Measurements from ENCODE around the gene DIS3L2.
A peak's percentile ranks its signal among the peaks of the same experiment; 100 is the strongest.

Gene DIS3L2

DNA sequence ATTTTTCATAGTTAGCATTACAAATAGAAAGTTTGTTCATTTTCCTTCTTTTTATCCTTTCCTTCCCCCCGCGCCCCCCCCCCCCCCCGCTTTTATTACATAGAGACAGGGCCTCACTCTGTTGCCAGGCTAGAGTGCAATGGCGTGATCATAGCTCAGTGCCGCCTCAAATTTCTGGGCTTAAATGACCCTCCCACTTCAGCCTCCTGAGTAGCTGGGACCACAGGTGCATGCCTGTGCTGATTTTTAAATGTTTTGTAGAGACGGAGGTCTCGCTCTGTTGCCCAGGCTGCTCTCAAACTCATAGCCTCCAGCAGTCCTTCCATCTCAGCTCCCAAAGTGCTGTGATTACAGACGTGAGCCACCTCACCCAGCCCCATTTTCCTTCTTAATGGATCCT, 325.8 kb downstream of the DIS3L2 start:
- no peak for DNase-seq (ENCODE audit: extremely low read depth, low read depth)
- TF ChIP-seq, protein P1, sequence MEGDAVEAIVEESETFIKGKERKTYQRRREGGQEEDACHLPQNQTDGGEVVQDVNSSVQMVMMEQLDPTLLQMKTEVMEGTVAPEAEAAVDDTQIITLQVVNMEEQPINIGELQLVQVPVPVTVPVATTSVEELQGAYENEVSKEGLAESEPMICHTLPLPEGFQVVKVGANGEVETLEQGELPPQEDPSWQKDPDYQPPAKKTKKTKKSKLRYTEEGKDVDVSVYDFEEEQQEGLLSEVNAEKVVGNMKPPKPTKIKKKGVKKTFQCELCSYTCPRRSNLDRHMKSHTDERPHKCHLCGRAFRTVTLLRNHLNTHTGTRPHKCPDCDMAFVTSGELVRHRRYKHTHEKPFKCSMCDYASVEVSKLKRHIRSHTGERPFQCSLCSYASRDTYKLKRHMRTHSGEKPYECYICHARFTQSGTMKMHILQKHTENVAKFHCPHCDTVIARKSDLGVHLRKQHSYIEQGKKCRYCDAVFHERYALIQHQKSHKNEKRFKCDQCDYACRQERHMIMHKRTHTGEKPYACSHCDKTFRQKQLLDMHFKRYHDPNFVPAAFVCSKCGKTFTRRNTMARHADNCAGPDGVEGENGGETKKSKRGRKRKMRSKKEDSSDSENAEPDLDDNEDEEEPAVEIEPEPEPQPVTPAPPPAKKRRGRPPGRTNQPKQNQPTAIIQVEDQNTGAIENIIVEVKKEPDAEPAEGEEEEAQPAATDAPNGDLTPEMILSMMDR (IDR thresholded peaks at IDR 0.05; ENCODE audit: low read depth, low read length): no peak

DNA sequence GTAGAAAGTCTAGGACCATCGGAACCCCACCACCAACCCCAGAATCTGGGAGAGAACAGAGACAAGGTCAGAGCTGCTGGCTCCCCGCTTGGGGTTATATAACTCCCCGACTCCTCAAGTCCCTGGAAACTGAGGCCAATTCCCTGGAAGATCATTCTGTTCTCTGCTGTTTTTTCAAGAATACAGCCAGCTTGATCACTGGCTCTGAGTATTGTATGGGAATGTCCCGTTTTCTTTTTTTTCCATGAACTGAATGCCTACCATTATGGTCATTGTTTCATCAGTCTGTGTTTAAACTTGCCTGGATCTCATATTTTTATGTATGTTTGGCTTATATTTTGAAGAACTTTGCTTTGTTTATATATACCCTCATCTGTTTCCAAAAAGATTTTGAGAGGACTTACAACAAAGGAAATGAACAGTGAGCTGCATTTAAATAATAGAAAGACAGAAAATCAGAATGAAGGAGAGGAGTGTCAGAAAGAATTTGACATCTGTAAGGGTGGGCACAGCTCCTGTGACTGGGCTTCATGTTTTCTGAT, 327.0 kb downstream of the DIS3L2 start:
- TF ChIP-seq, protein P1 (IDR thresholded peaks at IDR 0.05; ENCODE audit: low read depth, low read length): no peak
- DNase-seq (ENCODE audit: extremely low read depth, low read depth): no peak

DNA sequence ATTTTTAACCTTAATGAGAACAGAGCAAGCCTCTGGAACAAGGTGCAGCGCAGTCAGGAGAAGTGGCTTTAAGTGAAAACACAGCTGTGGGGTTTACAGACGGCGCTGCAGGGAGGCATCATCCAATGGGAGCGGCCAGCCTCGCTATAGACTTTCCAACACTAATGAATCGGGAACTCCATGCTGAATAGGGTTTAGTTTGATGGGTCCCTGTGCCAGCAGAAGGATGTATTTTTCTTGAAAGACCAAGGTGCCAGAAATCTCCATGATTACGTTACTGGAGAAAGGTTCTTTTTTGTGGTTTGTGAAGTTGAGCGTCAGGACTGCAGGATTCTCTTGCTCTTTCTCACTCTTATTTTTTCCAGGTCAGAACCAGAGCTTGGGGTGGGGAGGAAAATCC, 329.2 kb downstream of the DIS3L2 start:
- TF ChIP-seq, protein P1 (IDR thresholded peaks at IDR 0.05; ENCODE audit: low read depth, low read length): no peak

DNA sequence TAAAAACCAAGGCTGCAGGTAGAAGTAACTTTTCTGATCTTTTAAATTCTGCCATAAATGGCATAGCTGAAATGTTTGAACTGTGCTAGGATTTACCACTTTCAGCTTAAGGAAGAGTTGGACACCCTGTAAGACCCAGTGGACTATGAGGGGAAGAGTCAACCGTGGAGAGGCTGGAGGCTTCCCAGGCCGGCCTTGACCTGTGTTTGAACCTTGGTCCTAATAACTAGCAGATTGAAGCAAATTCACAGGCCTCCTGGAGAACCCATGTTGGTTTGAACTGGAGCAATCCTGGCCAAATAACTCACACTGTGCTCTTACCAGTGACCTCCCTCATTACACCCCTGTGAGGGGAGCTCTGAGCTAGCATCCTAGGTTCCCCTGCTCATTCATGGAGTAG, 329.8 kb downstream of the DIS3L2 start:
- TF ChIP-seq, protein P1 (IDR thresholded peaks at IDR 0.05; ENCODE audit: low read depth, low read length): no peak
- DNase-seq (ENCODE audit: extremely low read depth, low read depth): no peak

More for the DNA sequence above, 329.2 kb downstream of the DIS3L2 start:
- no peak for DNase-seq (ENCODE audit: extremely low read depth, low read depth)

- TF ChIP-seq, protein P1 (IDR thresholded peaks at IDR 0.05; ENCODE audit: low read depth, low read length): peak; percentile 61
- DNase-seq (ENCODE audit: extremely low read depth, low read depth): peak; percentile 12
Observed at GRCh38 chr2:232292395-232293154, 331.1 kb downstream of the DIS3L2 start.

- DNase-seq (ENCODE audit: extremely low read depth, low read depth): no peak
- TF ChIP-seq, protein P1 (IDR thresholded peaks at IDR 0.05; ENCODE audit: low read depth, low read length): no peak
Observed at GRCh38 chr2:232293191-232293590, 331.7 kb downstream of the DIS3L2 start.

DNA sequence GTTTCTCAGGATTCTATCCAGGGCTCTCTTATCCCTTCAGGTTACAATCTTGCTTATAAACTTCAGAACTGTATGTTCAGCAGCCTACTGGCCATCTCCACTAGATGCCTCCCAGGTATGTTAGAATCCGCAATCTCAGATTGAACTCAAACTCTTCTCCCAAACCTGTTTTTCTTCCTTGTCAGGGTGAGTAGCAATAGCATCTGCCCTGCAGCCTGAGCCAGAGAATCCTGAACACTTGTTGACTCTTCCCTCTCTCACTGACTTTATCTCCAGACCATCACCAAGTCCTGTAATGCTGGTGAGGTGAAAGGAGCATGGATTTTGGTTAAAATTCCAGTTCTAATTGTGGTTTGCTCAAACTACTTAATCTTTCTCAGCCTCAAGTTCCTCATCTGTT, 334.5 kb downstream of the DIS3L2 start:
- TF ChIP-seq, protein P1 (IDR thresholded peaks at IDR 0.05; ENCODE audit: low read depth, low read length): no peak
- no peak for DNase-seq (ENCODE audit: extremely low read depth, low read depth)

Data from AG09319 (cell line).